Lung (tissue), 12 donors: ENCODE results near the gene FNDC11. TPM values are rescaled to one million over a fixed set of nuclear protein-coding genes. Genes with fewer than 3 reads are reported as not detected.
"Not testable (repeated sequence)": the region's sequence is repeated elsewhere in the genome, so short reads cannot be mapped to it uniquely, and the experiment has no call there.

Experiments used
- ATAC-seq: fragments of 200-7000 bp; cut with Tn5 transposase; one replicate; pipeline ENCODE4 v1.9.1; 2020; ENCODE audit warnings: moderate number of reproducible peaks; ENCODE audit not compliant: insufficient read depth, low FRiP score
- DNase-seq, 3 donors: peaks; one replicate each; pipeline ENCODE4 v3.0.0-alpha.2; 2013 to 2017
- H3K27ac ChIP-seq, 2 donors: one replicate each; pipeline ENCODE4 v1.5.1; 2013; ENCODE audit warnings: mild to moderate bottlenecking in 2 of 2, moderate library complexity in 2 of 2, control low read depth in 1 of 2, inconsistent platforms in 1 of 2, low read depth in 1 of 2, low read length in 1 of 2
- H3K27me3 ChIP-seq, 3 donors: one replicate each; pipeline ENCODE4 v1.5.1; 2013; ENCODE audit warnings: low read length in 2 of 3; ENCODE audit not compliant: control insufficient read depth in 3 of 3, insufficient read depth in 3 of 3
- H3K36me3 ChIP-seq, 4 donors: one replicate each; pipeline ENCODE4 v1.5.1; 2013; ENCODE audit warnings: low read length in 4 of 4, mild to moderate bottlenecking in 1 of 4, moderate library complexity in 1 of 4; ENCODE audit not compliant: control insufficient read depth in 4 of 4, insufficient read depth in 4 of 4
- H3K4me1 ChIP-seq, 5 donors: one replicate each; pipeline ENCODE4 v1.5.1; 2013; ENCODE audit warnings: low read length in 5 of 5, mild to moderate bottlenecking in 2 of 5, moderate library complexity in 1 of 5; ENCODE audit not compliant: control insufficient read depth in 5 of 5, insufficient read depth in 5 of 5
- H3K4me3 ChIP-seq: one replicate; pipeline ENCODE4 v1.5.1; 2013; ENCODE audit warnings: mild to moderate bottlenecking, control low read depth, moderate library complexity
- H3K9ac ChIP-seq, 2 donors: one replicate each; pipeline ENCODE4 v1.5.1; 2013; ENCODE audit warnings: low read length in 2 of 2, control low read depth in 1 of 2; ENCODE audit not compliant: insufficient read depth in 1 of 2
- H3K9me3 ChIP-seq, 4 donors: one replicate each; pipeline ENCODE4 v1.5.1; 2013; ENCODE audit warnings: low read length in 3 of 4, mild to moderate bottlenecking in 1 of 4, moderate library complexity in 1 of 4; ENCODE audit not compliant: control insufficient read depth in 4 of 4, insufficient read depth in 3 of 4
- CTCF ChIP-seq: IDR thresholded peaks from 2 replicates; pipeline ENCODE4 v1.5.1; 2012; ENCODE audit warnings: mild to moderate bottlenecking; ENCODE audit errors: control extremely low read depth, extremely low read depth
- WGBS, 2 donors: extraction: QIAGEN DNeasy Blood & Tissue Kit; methylation state at CpG; one replicate each; pipeline ENCODE4 v1.1.7; 2013; 5-methylcytosine and 5-hydroxymethylcytosine counted together
- polyA plus RNA-seq, 2 donors: library from polyadenylated mRNA; stranded (reverse); fragments of 200-250 nt; gene quantifications; one replicate each; pipeline ENCODE4 v1.2.1, GENCODE V29; 2013
- total RNA-seq, 2 donors: library from RNA; depleted of rRNA in 1 of 2; stranded (reverse); fragments of >200 nt in 1 of 2; gene quantifications; one replicate each; pipeline ENCODE4 v1.2.1, GENCODE V29; 2014 to 2021
- donor health status: control.
- donor health status: control.
- donor health status: Bipolar disorder and iron deficiency.
- donor health status: healthy.
- donor health status: DM: yes; HTN: yes; CAD: no.

Gene FNDC11
- total and polyA plus RNA-seq, 4 donors = 1.0 to 3.2 (median 2.3) TPM

- no peak overlapping the region for H3K9ac ChIP-seq
- no peak for TF ChIP-seq CTCF
- ATAC-seq (no peak), DNase-seq (no peak)
- no peaks in the 10 kb centered on the region for H3K9me3 ChIP-seq
- no peak overlapping the region for H3K4me3 ChIP-seq
- H3K36me3 ChIP-seq = peaks cover 17 to 45% (median 27%) of the 10 kb centered on the region in 4 donors
- H3K4me1 ChIP-seq = no peaks in the 10 kb centered on the region
- H3K27ac ChIP-seq = no peak overlapping the region
- 89 to 94% methylated on average over 33 of the region's 33 CpGs for WGBS, 2 donors
- H3K27me3 ChIP-seq = no peaks in the 10 kb centered on the region
These were observed 44.8 kb downstream of the FNDC11 start for GRCh38 chr20:63598479-63599395.

GRCh38 chr20:63599396-63600050, 45.6 kb downstream of the FNDC11 start:
- Histone ChIP-seq H3K4me1 (no peaks in the 10 kb centered on the region), H3K9me3 (no peaks in the 10 kb centered on the region), H3K4me3 (no peak overlapping the region), H3K27ac (no peak overlapping the region), H3K36me3 (peaks cover 17 to 48% (median 24%) of the 10 kb centered on the region in 4 donors), H3K27me3 (no peaks in the 10 kb centered on the region), H3K9ac (no peak overlapping the region)
- DNase-seq = no peak
- no peak for TF ChIP-seq CTCF
- WGBS, 2 donors = 93 to 96% methylated on average over 27 of the region's 27 CpGs
- ATAC-seq = no peak

GRCh38 chr20:63601679-63602078, 47.7 kb downstream of the FNDC11 start:
- H3K9me3 ChIP-seq, H3K27ac ChIP-seq, H3K4me1 ChIP-seq, ATAC-seq, H3K4me3 ChIP-seq, H3K27me3 ChIP-seq, H3K9ac ChIP-seq, DNase-seq: not testable (repeated sequence)
- peaks cover 17 to 35% (median 22%) of the 10 kb centered on the region in 4 donors for H3K36me3 ChIP-seq
- 39 to 63% methylated on average over 8 of the region's 8 CpGs for WGBS, 2 donors

GRCh38 chr20:63602321-63602720, 48.4 kb downstream of the FNDC11 start:
- no peak for DNase-seq
- TF ChIP-seq CTCF = no peak
- 74 to 83% methylated on average over 3 of the region's 3 CpGs for WGBS, 2 donors

More at GRCh38 chr20:63602321-63602720, 48.4 kb downstream of the FNDC11 start:
- H3K4me3 ChIP-seq = no peak overlapping the region
- no peaks in the 10 kb centered on the region for H3K9me3 ChIP-seq
- no peak overlapping the region for H3K9ac ChIP-seq
- peaks cover 17 to 34% (median 21%) of the 10 kb centered on the region in 4 donors for H3K36me3 ChIP-seq
- no peaks in the 10 kb centered on the region for H3K4me1 ChIP-seq
- no peak overlapping the region for H3K27ac ChIP-seq
- no peak for ATAC-seq
- H3K27me3 ChIP-seq = no peaks in the 10 kb centered on the region
